GM10248 (cell line): Measurements from ENCODE around the gene NEMP2.

Source experiments
- CTCF ChIA-PET: fragments of 300-600 bp; sonication (Branson Sonifier 250); formaldehyde crosslinking; extraction: SDS; loops from one replicate; lab custom pipeline; 2021; ENCODE audit warnings: antibody characterized with exemption; lab: Yijun Ruan, JAX
- POLR2A ChIA-PET: fragments of 350-650 bp; sonication (Branson Sonifier 250); formaldehyde crosslinking; extraction: SDS; loops from one replicate; lab custom pipeline; 2020; ENCODE audit warnings: antibody characterized with exemption; lab: Yijun Ruan, JAX
- DNase-seq: peaks from one replicate; pipeline ENCODE4 v3.0.0; 2012; ENCODE audit errors: extremely low spot score
- CTCF ChIP-seq: IDR thresholded peaks from 2 replicates; pipeline ENCODE4 v1.5.1; 2012; ENCODE audit warnings: mild to moderate bottlenecking, low read depth; ENCODE audit errors: extremely low read depth, missing control alignments, control extremely low read depth

The NEMP2 gene

GRCh38 chr2:190579058-190579410, 44.5 kb upstream of the NEMP2 start:
- ChIA-PET POLR2A (no interaction called here), CTCF (interaction anchor here (1.9 kb wide), 1 partner anchor 10 kb away, joined by 6 read pairs; no protein-coding TSS in a partner anchor)
- DNase-seq = no peak
- TF ChIP-seq CTCF = no peak

GRCh38 chr2:190578158-190579057, 43.9 kb upstream of the NEMP2 start:
- DNase-seq = no peak

GRCh38 chr2:190576573-190576972, 42.1 kb upstream of the NEMP2 start:
- TF ChIP-seq CTCF = no peak
- CTCF ChIA-PET = interaction anchor here (0.7 to 3.2 kb wide), 4 partner anchors 8 to 59 kb away, joined by 3 to 17 read pairs (median 3); no protein-coding TSS in a partner anchor
- no peak for DNase-seq
- POLR2A ChIA-PET = no interaction called here

More at GRCh38 chr2:190578158-190579057, 43.9 kb upstream of the NEMP2 start:
- CTCF ChIA-PET = interaction anchor here (1.0 to 1.9 kb wide), 5 partner anchors 10 to 34 kb away, joined by 3 to 6 read pairs (median 3); no protein-coding TSS in a partner anchor
- TF ChIP-seq CTCF = no peak
- POLR2A ChIA-PET = no interaction called here

GRCh38 chr2:190575263-190575662, 40.7 kb upstream of the NEMP2 start:
- CTCF ChIA-PET = interaction anchor here (0.7 to 3.2 kb wide), 7 partner anchors 8 to 118 kb away, joined by 3 to 17 read pairs (median 3); no protein-coding TSS in a partner anchor
- TF ChIP-seq CTCF = no peak
- POLR2A ChIA-PET = interaction anchor here (0.7 kb wide), 1 partner anchor 305 kb away, joined by 3 read pairs; the partner anchor contains the start of gene GLS
- no peak for DNase-seq

GRCh38 chr2:190574169-190574568, 39.6 kb upstream of the NEMP2 start:
- no peak for TF ChIP-seq CTCF
- no peak for DNase-seq
- CTCF ChIA-PET = interaction anchor here (0.7 to 3.2 kb wide), 6 partner anchors 10 to 182 kb away, joined by 3 to 17 read pairs (median 3); no protein-coding TSS in a partner anchor
- POLR2A ChIA-PET = no interaction called here

DNA sequence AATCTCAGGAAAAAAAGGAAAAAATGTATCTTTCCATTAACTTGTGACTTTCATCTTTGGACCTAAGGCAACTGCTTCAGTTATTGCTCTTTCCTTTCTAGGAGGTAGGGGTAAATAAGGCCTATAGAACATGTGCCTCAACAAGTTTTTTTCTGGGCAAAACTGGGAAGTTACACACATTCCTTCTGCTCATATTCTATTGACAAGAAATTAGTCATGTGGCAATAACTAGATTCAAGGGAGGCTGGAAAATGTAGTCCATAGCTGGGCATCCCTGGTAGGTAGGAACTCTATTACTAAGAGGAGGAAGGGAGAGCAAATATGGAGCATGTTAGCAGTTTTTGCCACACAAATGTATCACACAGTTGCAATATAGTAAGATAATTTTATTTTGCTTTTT, 37.7 kb upstream of the NEMP2 start:
- TF ChIP-seq CTCF = no peak
- POLR2A ChIA-PET = no interaction called here
- DNase-seq = no peak
- CTCF ChIA-PET = interaction anchor here (1.0 to 2.2 kb wide), 6 partner anchors 9 to 107 kb away, joined by 3 to 11 read pairs (median 4); no protein-coding TSS in a partner anchor
